Natural killer cell (primary cell): ENCODE measurements around the gene OTOF. TPM values are rescaled to one million over a fixed set of nuclear protein-coding genes. Genes with fewer than 3 reads are reported as not detected.
"Not testable (repeated sequence)": the region's sequence is repeated elsewhere in the genome, so short reads cannot be mapped to it uniquely, and the experiment has no call there.

Experiments used
- ATAC-seq, 3 donors: fragments of 150-1000 bp in 2 of 3; fragments of 200-7000 bp in 1 of 3; cut with Tn5 transposase; 1 replicate in 1 of 3; 2 replicates in 2 of 3; pipeline ENCODE4 v1.10.0; 2021; ENCODE audit warnings: mild to moderate bottlenecking in 2 of 3, moderate library complexity in 2 of 3
- DNase-seq, 2 donors: peaks; one replicate each; pipeline versions ENCODE4 v3.0.0 to v3.0.0-alpha.2; 2013 to 2021; ENCODE audit warnings: mixed read lengths in 1 of 2
- H3K27ac ChIP-seq: one replicate; pipeline ENCODE4 v1.5.1; 2013; ENCODE audit warnings: mild to moderate bottlenecking, low read length
- H3K27me3 ChIP-seq: one replicate; pipeline ENCODE4 v1.6.1; 2013; ENCODE audit warnings: low read length; ENCODE audit not compliant: control insufficient read depth, insufficient read depth
- H3K36me3 ChIP-seq: one replicate; pipeline ENCODE4 v1.6.1; 2013; ENCODE audit warnings: low read length; ENCODE audit not compliant: control insufficient read depth, insufficient read depth
- H3K4me1 ChIP-seq: one replicate; pipeline ENCODE4 v1.6.1; 2013; ENCODE audit warnings: low read length; ENCODE audit not compliant: control insufficient read depth, insufficient read depth
- H3K4me3 ChIP-seq: one replicate; pipeline ENCODE4 v1.5.1; 2013; ENCODE audit warnings: low read length
- H3K9me3 ChIP-seq: one replicate; pipeline ENCODE4 v1.6.1; 2013; ENCODE audit warnings: low read length; ENCODE audit not compliant: control insufficient read depth, insufficient read depth
- H3K27ac Mint-ChIP-seq, 2 donors: one replicate each; pipeline ENCODE4 v1.8.0; 2022; ENCODE audit warnings: mild to moderate bottlenecking in 2 of 2, mixed read lengths in 2 of 2, moderate library complexity in 1 of 2
- H3K27me3 Mint-ChIP-seq, 2 donors: one replicate each; pipeline ENCODE4 v1.8.0; 2022; ENCODE audit warnings: low read depth in 2 of 2, mixed read lengths in 2 of 2
- H3K36me3 Mint-ChIP-seq: one replicate; pipeline ENCODE4 v1.8.0; 2022; ENCODE audit warnings: mixed read lengths
- H3K4me1 Mint-ChIP-seq, 2 donors: one replicate each; pipeline ENCODE4 v1.8.0; 2022; ENCODE audit warnings: mixed read lengths in 2 of 2
- H3K4me3 Mint-ChIP-seq: one replicate; pipeline ENCODE4 v1.8.0; 2022; ENCODE audit warnings: mild to moderate bottlenecking, moderate library complexity, mixed read lengths
- H3K9me3 Mint-ChIP-seq, 2 donors: one replicate each; pipeline ENCODE4 v1.8.0; 2022; ENCODE audit warnings: mixed read lengths in 2 of 2
- CTCF ChIP-seq: fragments of 200-600 bp; IDR thresholded peaks from one replicate; pipeline ENCODE4 v1.8.0; 2022; ENCODE audit warnings: antibody characterized with exemption
- WGBS: methylation state at CpG from one replicate; pipeline ENCODE4 v1.1.7; 2013; ENCODE audit warnings: missing lambda C conversion rate; ENCODE audit not compliant: insufficient coverage; 5-methylcytosine and 5-hydroxymethylcytosine counted together
- intact Hi-C: fragments of 100-400 bp; cut with micrococcal nuclease; formaldehyde crosslinking; loops from one replicate; pipeline ENCODE4 v1.14.2; 2022
- total RNA-seq, 4 donors: library from RNA; stranded (reverse); fragments of 120-200 nt in 1 of 4; gene quantifications; one replicate each; pipeline versions ENCODE4 v1.2.3 to v1.2.4, GENCODE V29; 2013 to 2022

OTOF gene
- total RNA-seq, 3 donors from 2014 or later (not counting 1 experiment from before 2014, with no cell fraction given): 0.66 to 3.7 (median 1.4) TPM

GRCh38 chr2:26469955-26470354, 8.0 kb downstream of the OTOF start:
- Histone ChIP-seq H3K36me3 (no peaks in the 10 kb centered on the region), H3K27me3 (no peaks in the 10 kb centered on the region), H3K4me3 (no peak overlapping the region), H3K4me1 (no peaks in the 10 kb centered on the region), H3K9me3 (peaks cover 9% of the 10 kb centered on the region), H3K27ac (no peak overlapping the region)
- DNase-seq (no peak), ATAC-seq (no peak)
- H3K27me3 Mint-ChIP-seq: no peaks in the 10 kb centered on the region
- intact Hi-C loops: no loop called here
- 93% methylated on average over 7 of the region's 7 CpGs for WGBS
- H3K9me3 Mint-ChIP-seq: peaks cover 2 to 4% of the 10 kb centered on the region in 2 donors
- no peaks in the 10 kb centered on the region for H3K36me3 Mint-ChIP-seq
- TF ChIP-seq CTCF: no peak
- H3K27ac Mint-ChIP-seq: no peak overlapping the region
- H3K4me1 Mint-ChIP-seq: no peaks in the 10 kb centered on the region
- no peak overlapping the region for H3K4me3 Mint-ChIP-seq

- Mint-ChIP-seq H3K36me3 (no peaks in the 10 kb centered on the region), H3K4me1 (no peaks in the 10 kb centered on the region), H3K27ac (no peak overlapping the region), H3K4me3 (no peak overlapping the region), H3K27me3 (no peaks in the 10 kb centered on the region), H3K9me3 (peaks cover 2 to 4% of the 10 kb centered on the region in 2 donors)
- intact Hi-C loops: no loop called here
- H3K36me3 ChIP-seq: no peaks in the 10 kb centered on the region
- WGBS: 16% methylated on average over 5 of the region's 5 CpGs
- no peak overlapping the region for H3K4me3 ChIP-seq
- H3K9me3 ChIP-seq: peaks cover 9% of the 10 kb centered on the region
- H3K27me3 ChIP-seq: no peaks in the 10 kb centered on the region
- no peak overlapping the region for H3K27ac ChIP-seq
- TF ChIP-seq CTCF: peak; percentile 51
- DNase-seq: peak in 1 of 2 donors; percentile 63
- ATAC-seq: no peak
- no peaks in the 10 kb centered on the region for H3K4me1 ChIP-seq
These were observed 8.7 kb downstream of the OTOF start for GRCh38 chr2:26469092-26469710.

GRCh38 chr2:26468544-26468943, 9.4 kb downstream of the OTOF start:
- H3K36me3 Mint-ChIP-seq, H3K27ac Mint-ChIP-seq, H3K4me1 ChIP-seq, H3K4me1 Mint-ChIP-seq, H3K27me3 ChIP-seq, H3K36me3 ChIP-seq, H3K4me3 ChIP-seq, ATAC-seq, H3K27ac ChIP-seq, H3K9me3 Mint-ChIP-seq, DNase-seq, H3K9me3 ChIP-seq, intact Hi-C loops, H3K27me3 Mint-ChIP-seq, H3K4me3 Mint-ChIP-seq: not testable (repeated sequence)
- WGBS: 100% methylated on average over 1 of the region's 1 CpG

- Histone ChIP-seq H3K27ac (no peak overlapping the region), H3K4me1 (no peaks in the 10 kb centered on the region), H3K4me3 (no peak overlapping the region), H3K9me3 (peaks cover 9% of the 10 kb centered on the region), H3K27me3 (no peaks in the 10 kb centered on the region), H3K36me3 (no peaks in the 10 kb centered on the region)
- intact Hi-C loops: no loop called here
- 90% methylated on average over 22 of the region's 22 CpGs for WGBS
- Mint-ChIP-seq H3K4me1 (no peaks in the 10 kb centered on the region), H3K27me3 (no peaks in the 10 kb centered on the region), H3K4me3 (no peak overlapping the region), H3K9me3 (peaks cover 2 to 4% of the 10 kb centered on the region in 2 donors), H3K36me3 (no peaks in the 10 kb centered on the region), H3K27ac (no peak overlapping the region)
- ATAC-seq (no peak), DNase-seq (no peak)
- no peak for TF ChIP-seq CTCF
These were observed 11.1 kb downstream of the OTOF start for GRCh38 chr2:26466662-26467310.
